Left kidney (tissue), 2 donors: ENCODE measurements around the gene UBR7. TPM values are rescaled to one million over a fixed set of nuclear protein-coding genes. Genes with fewer than 3 reads are reported as not detected.
"Not testable (repeated sequence)": the region's sequence is repeated elsewhere in the genome, so short reads cannot be mapped to it uniquely, and the experiment has no call there.

Experiments used
- DNase-seq: peaks from one replicate; pipeline ENCODE4 v3.0.0-alpha.2; 2013
- polyA plus RNA-seq: library from polyadenylated mRNA; unstranded; fragments of 120-200 nt; gene quantifications from one replicate; pipeline ENCODE4 v1.2.1, GENCODE V29; 2013; ENCODE audit not compliant: insufficient read length

UBR7 gene
- polyA plus RNA-seq, 1 donor: 40.0 TPM

DNA sequence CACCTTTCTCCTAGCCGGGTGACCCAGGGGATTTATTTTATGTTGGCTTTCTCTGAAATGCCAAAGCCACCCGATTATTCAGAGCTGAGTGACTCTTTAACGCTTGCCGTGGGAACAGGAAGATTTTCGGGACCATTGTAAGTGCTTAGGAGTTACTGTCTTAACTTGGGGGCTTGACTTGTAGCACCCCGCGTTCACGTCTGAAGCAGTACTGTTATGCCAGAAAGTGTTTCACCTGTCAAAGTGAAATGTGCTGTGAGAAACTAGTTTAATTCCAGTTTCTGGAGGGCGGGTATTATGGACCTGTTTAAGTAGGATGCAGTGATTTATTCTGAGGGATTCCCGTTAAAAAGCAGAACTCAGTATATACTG is 21.7 kb upstream of the UBR7 start:
- peak; percentile 24 for DNase-seq

DNA sequence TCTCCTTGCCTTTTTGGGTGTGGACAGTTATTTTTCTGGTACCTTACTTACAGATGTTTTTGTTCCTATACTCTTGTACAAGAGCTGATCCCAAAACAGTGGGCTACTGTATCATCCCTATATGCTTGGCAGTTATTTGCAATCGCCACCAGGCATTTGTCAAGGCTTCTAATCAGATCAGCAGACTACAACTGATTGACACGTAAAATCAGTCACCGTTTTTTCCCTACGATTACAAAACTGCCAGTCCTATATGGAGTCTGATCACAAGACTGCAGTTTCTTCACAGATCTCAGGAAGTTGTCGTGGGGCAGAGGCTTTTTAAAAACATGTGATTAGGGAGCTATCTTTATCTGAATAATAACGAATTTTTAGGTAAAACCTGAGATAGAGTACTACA is 20.6 kb upstream of the UBR7 start:
- no peak for DNase-seq

DNA sequence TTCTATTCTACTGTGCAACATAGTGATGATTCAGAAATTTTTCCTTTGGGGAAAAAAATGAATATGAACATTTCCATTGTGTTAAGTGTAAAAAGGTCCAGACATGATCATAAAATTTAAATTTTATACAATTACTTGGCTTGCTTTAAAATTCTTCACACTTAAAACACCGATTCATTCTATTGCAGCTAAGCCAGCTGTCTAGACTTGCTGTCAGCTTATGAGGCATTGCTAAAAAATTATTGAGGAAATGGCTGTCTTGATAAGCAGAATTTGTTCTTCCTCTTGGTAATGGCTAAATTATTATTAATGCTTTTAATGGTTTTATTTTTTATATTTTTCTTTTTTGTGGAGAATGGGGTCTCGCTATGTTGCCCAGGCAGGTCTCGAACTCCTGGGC is 20.1 kb upstream of the UBR7 start:
- no peak for DNase-seq

DNA sequence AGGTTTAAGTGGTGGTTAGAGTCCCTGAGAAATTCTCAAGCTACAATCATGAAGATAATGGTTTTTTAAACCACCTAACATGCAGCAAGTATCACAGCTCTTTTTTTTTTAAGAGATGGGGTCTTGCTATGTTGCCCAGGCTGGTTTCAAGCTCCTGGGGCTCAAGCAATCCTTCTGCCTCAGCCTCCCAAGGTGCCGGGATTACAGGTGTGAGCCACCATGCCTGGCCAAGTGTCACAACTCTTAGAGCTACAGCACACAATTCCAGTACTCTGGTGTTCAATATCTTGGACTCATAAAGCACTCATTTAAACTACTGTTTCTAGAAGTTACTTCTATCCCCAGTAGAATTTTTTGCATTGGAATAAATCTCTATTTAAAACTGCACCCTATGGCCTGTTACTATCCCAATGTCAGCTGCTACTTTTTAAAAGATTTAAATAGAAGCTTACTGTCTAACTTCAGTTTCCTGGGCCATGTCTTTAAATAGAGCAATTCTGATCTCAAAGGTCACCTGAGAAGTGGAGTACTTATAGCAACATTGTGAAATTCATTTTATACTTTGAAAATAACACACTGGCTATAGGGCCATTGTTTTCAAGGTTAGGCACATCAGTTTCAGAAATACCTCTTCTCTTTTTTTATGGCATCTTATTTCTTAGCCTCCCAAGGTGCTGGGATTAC is 11.6 kb upstream of the UBR7 start:
- DNase-seq: no peak

DNA sequence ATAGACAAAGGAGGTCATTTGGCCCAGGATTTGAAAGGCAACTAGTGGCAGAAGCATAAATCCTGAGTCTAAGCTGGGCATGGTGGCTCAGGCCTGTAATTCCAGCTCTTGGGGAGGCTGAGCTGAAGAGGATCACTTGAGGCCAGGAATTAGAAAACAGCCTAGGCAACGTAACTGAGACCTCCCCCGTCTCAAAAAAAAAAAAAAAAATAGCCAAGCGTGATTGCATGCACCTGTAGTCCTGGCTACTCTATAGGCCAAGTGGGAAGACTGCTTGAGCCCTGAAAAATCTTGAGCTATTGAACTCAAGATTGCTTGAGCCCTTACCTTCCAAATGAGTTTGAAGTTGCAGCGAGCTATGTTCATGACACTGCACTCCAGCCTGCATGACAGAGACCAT is 8.0 kb upstream of the UBR7 start:
- DNase-seq: no peak

DNA sequence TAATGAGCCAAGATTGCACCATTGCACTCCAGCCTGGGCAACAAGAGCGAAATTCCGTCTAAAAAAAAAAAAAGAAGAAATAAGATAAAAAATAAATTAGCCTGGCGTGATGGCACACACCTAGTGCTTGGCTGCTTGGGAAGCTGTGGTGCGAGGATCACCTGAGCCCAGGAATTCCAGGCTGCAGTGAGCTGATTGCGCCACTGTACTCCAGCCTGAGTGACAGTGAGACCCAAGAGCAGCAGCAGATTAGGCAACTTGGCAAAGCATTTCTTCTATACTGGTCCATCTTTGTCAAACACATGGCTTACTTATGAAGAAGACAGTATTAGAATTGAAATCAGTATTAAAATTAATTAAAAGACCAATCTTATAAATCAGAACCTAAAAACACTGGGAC is 6.5 kb upstream of the UBR7 start:
- no peak for DNase-seq

DNA sequence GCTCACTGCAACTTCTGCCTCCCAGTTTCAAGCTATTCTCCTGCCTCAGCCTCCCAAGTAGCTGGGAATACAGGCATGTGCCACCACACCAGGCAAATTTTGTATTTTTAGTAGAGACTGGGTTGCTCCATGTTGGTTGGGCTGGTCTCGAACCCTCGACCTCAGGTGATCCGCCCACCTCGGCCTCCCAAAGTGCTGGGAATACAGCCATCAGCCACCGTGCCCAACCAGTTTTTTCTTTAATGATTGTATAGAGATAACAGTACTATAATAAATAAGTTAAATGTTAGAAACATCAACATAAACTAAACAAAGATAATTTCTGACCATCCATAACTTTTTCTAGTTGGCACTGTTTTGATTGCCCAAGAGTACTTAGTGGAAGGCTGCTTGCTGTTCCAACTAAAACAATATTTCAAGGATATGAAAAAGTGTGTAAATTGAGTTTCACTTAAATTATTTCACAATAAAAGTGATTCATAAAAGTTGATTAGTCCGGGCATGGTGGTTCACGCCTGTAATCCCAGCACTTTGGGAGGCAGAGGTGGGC is 5.8 kb upstream of the UBR7 start:
- DNase-seq: no peak

DNA sequence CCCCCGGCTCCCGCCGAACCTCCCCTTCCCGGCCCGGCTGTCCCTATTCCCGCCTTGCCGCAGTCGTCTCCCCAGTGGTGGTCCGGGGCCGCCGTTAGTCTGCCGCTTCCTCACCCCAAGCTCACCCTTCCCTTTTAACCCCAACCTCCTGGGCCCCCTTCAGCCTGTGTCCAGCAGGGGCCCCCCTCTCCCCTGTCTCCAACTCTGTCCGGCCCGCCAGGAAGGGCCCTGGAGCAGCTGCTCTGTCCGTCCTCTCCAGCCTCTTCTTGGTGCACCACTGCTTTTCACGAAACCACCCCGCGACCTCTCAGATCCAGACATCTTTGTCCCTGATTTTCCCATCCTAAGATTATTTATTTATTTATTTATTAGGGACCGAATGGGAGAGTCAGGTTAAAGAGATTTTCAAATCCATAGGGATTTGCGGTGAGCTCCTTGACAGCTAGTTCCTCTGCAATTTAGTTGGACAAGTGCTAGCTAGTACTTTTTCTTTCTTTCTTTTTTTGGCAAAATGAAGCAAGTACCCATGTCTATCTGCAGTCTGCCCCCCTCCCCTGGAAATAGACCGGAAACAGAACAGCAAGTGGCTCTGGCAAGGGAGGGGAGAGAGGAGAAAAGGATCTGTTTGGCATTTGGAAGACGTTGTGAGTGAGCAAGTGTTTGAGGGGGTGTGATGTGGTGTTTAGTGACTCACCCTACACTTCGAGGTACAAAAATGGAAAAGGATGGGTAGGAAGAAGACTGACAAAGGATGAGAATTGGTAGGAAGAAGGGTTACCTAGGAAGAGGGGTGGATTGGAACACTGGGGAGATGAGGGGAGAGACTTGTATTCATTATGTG is 632 bp downstream of the UBR7 start:
- peak; percentile 52 for DNase-seq

DNA sequence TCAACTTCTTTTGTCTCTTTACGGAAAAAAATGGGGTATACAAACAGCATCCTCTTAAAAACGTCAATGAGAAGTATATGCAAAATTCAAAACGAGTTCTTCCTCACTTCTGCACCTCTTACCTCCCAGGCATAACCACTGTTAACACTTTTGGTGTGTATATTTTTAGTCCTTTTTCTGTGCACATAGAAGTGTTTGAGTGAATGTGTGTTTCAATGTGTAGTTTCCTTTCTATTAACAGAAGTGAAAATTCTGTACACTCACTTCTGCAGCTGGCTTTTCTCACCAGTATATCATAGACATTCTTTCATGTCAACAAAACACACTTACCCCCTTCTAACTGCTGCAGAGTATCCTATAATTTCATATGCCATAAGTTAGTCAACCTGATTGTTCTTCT is 5.4 kb downstream of the UBR7 start:
- DNase-seq: no peak

DNA sequence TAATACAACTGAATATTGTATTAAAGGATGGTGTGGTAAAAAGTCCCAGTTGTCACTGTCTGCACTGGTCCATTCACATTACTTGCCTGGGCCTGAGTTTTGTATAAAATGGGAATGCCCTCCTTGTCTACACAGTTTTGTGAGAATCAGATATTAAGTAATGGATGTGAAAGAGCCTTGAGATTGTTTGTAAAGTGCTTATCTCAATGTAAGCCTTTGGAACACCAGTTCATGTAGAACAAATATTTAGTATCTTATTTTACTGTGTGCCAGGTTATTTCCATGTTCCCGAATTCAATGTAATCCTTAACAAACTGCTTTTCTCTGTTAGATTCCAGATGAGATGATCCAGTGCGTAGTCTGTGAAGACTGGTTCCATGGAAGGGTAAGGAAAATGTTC is 7.5 kb downstream of the UBR7 start:
- no peak for DNase-seq

DNA sequence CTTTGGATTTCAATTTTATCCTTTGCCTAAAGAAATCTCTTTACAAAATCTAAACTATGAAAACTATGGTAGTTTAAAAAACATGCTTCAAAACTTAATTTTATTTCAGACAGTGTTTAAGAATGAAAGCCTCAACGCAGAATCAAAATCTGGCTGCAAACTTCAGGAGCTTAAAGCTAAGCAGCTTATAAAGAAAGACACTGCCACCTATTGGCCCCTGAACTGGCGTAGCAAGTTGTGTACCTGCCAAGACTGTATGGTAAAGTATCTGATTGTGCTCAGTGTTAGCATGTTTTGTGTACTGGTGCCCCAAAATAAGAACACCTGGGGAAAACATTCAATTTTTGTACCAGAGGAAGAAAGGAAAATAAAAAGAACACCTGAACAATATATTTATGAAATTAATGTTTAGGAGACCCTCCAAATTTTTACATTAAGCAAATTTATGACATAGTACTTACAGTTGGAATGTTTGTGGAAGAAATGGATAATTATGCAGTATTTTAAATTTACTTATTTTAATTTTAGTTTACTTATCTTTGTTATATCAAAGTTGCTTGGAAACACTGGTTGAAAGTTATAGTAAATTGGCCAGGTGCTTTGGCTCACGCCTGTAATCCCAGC is 12.2 kb downstream of the UBR7 start:
- peak; percentile 46 for DNase-seq

DNA sequence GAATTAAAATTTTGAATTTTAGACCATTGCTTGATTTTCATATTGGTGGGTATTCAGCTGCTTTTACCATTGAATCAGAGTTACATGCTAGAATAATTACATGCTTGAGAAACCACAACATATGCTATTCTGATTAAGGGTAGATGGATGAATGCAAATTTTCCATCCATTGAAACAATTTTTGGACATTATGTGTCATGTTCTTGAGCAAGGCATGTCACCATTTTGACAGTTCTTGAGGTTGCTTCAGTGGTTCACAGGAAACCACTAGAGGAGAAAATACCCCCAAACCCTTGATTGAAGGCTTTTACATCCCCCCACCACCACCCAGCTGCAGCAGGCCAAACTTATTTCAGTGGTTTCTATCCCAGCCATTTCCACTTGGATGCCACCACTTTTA is 13.5 kb downstream of the UBR7 start:
- DNase-seq: no peak

DNA sequence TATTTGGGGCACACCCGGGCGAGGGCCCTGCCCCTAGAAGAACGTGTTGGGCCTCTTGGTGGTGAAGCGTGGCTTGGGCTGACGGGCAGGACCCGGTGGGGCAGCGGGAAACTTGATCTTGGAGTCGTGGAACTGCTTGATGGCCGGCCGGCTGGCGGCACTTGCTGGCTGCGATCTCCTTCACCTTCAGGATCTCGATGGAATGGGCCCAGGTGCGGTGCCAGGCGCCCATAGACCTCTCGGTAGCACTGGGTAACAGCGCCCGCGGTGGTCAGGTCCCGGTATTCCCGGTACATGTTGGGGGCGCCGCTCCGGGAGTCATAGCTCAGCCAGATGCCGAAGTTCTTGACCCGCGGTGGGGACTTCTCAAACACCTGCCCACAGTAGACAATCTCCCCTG is 16.5 kb downstream of the UBR7 start:
- no peak for DNase-seq

DNA sequence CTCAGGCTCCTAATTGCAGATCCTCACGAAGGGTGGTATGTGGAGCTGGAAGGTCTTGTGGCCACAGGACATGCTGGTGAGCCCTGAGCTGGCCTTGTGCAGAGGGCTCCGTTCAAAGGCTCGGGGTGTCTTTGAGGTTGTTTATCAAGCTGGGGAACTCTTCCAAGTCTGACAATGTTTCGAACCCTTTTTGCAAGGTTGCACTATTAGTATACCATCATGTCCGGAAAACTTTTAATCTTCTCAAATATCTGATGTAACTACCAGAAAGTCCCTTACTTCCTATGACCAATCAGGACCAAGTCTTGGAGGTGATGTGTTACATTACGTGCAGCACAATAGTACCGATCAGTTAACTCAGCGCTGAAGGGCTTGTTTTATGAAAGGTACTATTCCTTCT is 21.5 kb downstream of the UBR7 start:
- DNase-seq: no peak

DNA sequence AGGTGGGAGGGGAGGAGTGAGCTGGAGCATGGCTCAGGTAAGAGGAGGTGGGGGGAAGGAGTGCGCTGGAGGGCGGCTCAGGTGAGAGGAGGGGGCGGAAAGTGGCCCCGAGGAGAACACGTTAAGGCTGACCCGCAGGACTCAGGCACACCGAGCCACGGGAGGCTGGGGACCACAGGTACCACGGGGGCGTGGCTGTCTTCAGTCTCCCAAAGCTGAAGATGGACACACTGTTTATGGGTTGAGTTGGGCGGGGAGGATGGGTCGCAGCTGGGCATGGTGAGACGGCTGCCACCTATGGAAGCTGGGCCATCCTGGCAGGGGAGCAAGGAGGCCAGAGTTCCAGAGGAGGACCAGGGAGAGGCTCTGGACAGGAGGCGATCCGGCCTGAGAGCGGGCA is 23.5 kb downstream of the UBR7 start:
- no peak for DNase-seq

DNA sequence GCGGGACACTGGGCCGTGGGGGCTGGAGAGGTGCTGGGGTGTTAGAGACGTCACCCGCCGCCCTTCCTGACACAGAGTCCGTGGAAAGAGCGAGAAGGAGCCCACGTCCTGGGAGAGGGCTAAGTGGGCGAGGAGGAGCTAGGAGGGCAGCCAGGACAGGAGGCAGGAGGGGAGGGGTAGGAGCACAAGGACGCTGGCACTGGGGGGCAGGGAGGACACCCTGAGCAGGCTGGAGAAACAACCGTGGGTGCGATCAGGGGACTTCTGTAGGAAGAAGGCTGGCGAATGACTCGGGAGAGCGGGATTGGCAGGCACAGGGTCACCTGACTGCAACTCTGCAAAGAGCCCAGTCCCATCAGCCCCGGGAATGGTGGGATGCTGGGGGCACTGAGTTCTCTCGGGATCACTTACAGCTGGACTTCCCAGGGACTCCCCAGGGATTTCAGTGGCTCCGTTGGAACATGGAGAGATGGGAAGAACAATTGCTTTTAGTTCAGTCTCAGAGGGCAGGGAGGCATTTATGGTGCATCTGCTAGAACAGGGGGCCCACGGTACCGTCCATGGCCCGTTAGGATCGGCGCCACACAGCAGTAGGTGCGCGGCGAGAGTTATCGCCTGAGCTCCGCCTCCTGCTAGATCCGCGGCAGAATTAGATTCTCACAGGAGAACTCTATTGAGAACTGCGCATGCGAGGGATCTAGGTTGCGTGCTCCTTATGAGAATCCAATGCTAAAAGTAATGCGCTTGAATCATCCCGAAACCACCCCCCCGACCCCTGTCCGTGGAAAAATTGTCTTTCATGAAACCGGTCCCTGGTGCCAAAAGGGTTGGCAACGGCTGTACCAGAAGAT is 24.3 kb downstream of the UBR7 start:
- DNase-seq: peak; percentile 25

DNA sequence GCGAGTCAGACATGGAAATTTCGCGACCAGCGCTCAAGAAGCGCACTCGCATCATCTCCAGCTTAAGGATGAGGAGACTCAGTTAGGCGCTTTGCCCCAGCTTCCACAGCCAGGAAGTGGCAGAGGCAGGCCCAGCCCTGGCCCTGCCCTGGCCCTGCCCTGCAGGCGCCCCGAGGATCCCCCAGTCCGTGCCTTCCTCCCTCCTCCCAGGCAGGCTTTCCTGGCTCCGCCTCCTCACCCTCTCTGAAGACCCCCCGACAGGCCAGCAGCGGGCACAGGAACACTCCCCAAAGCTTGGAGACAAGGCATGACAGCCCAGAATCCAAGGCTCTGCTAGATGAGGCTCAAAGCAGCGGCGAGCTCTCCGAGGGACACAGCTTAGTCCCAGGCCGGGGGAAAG is 25.1 kb downstream of the UBR7 start:
- no peak for DNase-seq

DNA sequence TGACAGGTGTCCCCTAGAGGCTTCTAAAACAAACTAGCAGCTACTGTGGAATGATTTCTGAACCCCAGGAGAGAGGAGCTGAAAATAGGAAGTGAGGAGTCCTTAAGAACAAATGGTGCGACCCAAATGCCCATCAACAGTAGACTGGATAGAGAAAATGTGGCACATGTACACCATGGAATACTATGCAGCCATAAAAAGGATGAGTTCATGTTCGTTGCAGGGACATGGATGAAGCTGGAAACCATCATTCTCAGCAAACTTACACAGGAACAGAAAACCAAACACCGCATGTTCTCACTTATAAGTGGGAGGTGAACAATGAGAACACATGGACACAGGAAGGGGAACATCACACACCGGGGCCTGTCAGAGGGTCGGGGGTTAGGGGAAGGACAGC is 26.0 kb downstream of the UBR7 start:
- DNase-seq: not testable (repeated sequence)

DNA sequence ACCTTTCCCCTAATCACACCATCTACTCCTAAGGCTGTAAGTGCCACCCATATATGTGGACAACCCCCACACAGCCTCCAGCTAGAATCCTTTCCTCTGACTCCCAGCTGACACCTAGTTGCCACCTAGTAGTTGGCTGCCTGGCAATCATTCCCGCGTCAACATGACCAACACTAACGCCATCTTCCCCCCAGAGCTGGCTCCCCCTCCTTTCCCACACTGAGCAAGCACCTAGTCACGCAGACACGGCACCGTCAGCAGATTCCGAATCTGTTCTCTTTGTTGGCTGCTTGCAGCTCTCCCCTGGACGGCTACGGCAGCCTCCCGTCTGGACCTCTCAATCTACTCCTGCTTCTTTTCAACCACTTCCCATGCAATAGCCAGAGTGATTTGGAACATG is 27.7 kb downstream of the UBR7 start:
- no peak for DNase-seq

DNA sequence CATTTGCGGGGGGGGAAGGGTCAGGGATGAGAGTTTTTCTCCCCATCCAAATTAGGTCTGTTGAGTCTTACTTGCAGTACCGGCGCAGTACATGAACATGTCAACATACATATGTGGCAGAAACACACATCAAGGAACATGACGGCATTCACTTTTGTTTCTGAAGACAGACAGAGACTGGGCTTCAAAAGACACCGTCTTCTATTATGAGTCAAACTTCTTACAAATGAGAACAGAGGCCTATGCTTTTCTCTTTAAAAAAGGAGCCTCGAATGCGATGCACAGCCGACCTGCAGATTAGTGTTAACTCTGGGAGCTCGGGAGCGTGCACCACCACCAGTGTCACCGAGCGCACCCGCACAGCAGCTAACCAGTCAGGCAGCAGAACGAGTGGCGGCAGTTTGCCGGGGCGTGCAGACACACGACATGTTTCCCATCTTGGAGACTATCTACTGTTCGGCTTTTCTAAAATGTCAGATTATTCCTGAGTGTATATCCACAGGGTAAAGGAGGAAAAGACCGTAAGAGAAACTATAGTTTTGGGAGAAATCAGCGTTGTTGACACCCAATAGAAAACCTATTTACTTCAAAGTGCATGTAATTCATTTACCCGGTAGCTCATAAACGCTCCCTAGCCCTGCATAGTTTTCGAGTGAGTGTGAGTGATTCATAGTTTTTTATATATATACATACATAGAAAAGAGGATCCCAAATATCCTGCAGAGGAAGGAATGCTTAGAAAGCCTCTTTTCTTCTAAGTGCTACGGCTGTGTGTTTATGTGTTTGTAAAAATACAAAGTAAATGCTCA is 33.0 kb downstream of the UBR7 start:
- no peak for DNase-seq

DNA sequence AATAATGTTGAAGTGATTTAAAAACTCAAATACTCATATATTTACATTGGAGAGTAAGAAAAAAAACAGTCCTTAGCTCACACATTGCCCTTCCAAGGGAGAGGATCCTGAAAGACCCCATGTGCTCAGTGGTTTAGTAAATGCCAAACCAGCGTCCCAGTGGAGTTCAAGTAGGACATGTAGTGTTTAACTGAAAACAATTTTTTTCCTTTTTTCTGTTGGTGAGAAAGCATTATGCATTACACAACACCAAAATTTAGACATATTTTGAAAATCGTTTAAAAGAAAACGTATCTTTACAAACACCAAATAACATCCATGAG is 33.6 kb downstream of the UBR7 start:
- no peak for DNase-seq
